RCC 7860 (cell line): ENCODE data around the gene ARPC1A.
"Not testable (repeated sequence)": the region's sequence is repeated elsewhere in the genome, so short reads cannot be mapped to it uniquely, and the experiment has no call there.

Experiments
- DNase-seq: peaks from one replicate; pipeline ENCODE4 v3.0.0-alpha.2; 2015; ENCODE audit warnings: low spot score
- FAIRE-seq: peaks from 2 replicates; lab custom pipeline; 2012; peaks lifted over from hg19 to GRCh38; lab: Jason Lieb, UNC

Gene ARPC1A

DNA sequence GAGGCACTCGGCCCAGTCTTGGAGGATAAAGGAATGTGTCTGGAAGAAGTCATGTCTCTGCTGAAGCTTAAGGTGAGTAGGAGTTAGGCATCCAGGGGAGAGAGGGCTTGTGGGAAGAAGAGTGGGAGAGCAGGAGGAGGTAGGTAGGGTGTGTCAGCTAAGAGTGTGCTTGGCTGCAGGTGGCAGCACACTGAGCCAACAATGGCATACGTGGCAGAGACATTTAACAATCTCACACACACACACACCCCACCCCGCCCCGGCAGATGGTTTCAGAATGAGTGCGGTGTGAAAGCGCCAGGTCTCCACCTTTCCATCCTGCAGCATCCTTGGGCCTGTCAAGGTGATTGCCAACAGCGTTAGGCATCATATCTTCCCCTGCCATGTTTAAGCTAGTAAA lies 11.2 kb upstream of the ARPC1A start:
- DNase-seq (no peak), FAIRE-seq (no peak)

DNA sequence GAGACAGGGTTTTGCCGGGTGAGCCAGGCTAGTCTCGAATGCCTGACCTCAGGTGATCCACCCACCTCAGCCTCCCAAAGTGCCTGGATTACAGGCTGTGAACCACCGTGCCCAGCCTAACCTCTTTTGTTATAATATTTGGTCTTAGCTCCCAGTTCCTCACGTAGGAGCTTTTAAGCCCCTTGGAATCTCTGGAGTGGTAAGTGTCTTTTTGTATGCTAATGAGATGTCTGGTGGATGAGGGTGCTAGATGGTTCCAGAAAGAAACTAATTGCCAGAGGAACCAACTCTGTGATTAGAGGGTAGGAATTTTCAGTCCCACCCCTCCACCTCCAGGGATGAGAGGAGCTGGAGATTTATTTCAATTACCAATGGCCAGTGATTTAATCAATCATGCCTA lies 5.3 kb upstream of the ARPC1A start:
- DNase-seq = no peak
- no peak for FAIRE-seq

GRCh38 chr7:99322659-99323058 lies 3.0 kb upstream of the ARPC1A start:
- not testable (repeated sequence) for FAIRE-seq, DNase-seq

DNA sequence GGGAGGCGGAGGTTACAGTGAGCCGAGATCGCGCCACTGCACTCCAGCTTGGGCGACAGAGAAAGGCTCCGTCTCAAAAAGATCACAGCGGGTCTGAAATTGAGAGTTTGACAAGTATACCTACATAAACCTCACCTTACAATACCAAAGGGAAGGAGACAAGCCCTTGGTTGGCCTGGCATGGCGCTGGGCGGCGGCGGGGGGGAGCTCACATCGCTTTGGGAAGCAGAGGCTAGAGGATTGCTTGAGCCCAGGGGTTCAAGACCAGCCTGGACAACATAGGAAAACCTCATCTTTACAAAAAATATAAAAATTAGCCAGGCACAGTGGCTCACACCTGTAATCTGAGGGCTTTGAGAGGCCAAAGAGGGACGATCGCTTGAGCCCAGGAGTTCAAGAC lies 1.1 kb upstream of the ARPC1A start:
- FAIRE-seq (no peak), DNase-seq (no peak)

GRCh38 chr7:99325001-99325493 lies 651 bp upstream of the ARPC1A start:
- FAIRE-seq (no peak), DNase-seq (no peak)

DNA sequence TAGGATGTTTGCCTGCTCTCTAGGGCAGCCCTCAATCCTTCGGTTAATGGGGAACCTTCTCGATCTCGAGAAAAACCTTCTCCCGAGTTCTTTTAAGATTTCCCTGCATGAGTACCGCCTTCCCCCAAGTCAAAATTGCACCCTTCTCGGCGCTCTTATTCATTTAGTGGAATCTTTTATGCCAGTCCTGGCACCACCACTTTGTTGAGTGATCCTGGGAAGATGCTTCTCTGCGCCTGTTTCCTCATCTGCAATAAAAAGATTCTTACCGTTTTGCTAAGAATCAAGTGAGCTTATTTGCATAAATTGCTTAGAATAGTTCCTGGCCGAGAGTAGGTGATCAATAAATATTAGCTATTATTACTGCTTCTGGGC lies 697 bp downstream of the ARPC1A start:
- DNase-seq = no peak
- FAIRE-seq = no peak

- DNase-seq = peak; percentile 74
- peak; percentile 79 for FAIRE-seq
Measured at GRCh38 chr7:99330314-99330961, 4.7 kb downstream of the ARPC1A start.

DNA sequence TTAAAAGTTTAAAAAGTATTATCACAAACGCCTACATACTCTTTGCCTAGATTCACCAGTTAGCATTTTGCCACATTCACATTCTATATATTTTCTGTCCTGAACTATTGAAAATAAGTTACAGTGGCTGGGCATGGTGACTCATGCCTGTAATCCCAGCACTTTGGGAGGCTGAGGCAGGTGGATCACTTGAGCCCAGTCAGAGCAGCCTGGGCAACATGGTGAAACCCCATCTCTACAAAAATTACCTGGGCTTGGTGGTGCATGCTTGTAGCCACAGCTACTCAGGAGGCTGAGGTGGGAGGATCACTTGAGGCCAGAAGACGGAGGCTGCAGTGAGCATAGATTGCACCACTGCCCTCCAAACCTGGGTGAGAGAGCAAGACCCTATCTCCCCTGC lies 5.3 kb downstream of the ARPC1A start:
- DNase-seq = no peak
- no peak for FAIRE-seq

DNA sequence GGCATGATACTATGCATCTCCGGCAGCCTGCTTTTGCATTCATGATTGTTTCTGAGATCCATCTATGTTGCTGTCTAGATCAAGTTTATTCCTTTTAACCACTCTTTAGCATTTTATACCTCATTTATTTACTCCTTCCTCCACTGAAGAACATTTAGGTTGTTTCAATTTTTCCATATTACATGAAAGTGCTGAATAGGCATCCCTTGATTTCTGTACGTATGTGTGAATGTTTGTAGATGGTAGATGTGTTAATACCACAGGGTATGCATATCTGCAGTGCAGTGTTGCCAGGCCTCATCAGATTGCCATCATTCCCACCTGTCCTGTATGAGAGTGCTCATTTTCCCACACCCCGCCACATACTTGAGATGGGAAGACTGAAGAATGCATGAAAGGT lies 13.9 kb downstream of the ARPC1A start:
- FAIRE-seq (no peak), DNase-seq (no peak)

GRCh38 chr7:99340659-99341058 lies 15.0 kb downstream of the ARPC1A start:
- DNase-seq (no peak), FAIRE-seq (no peak)

- no peak for DNase-seq
- FAIRE-seq = no peak
Measured at GRCh38 chr7:99344061-99344647, 18.5 kb downstream of the ARPC1A start.

GRCh38 chr7:99350641-99351040 lies 24.9 kb downstream of the ARPC1A start:
- FAIRE-seq, DNase-seq: not testable (repeated sequence)

DNA sequence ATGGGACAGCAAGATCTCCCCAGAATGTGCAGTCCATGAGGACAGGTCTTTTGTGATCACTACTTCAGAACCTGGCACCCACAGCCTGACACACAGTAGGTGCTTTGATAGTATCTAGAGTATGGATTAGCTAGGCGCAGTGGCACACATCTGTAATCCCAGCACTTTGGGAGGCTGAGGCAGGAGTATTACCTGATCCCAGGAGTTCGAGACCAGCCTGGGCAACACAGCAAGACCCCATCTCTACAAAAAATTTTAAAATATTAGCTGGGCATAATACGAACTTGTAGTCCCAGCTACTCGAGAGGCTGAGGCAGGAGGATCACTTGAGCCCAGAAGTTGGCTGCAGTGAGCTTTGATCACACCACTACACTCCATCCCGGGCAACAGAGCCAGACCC lies 26.5 kb downstream of the ARPC1A start:
- DNase-seq (no peak), FAIRE-seq (no peak)

- DNase-seq = no peak
- FAIRE-seq = no peak
Measured at GRCh38 chr7:99355098-99355497, 29.4 kb downstream of the ARPC1A start.

DNA sequence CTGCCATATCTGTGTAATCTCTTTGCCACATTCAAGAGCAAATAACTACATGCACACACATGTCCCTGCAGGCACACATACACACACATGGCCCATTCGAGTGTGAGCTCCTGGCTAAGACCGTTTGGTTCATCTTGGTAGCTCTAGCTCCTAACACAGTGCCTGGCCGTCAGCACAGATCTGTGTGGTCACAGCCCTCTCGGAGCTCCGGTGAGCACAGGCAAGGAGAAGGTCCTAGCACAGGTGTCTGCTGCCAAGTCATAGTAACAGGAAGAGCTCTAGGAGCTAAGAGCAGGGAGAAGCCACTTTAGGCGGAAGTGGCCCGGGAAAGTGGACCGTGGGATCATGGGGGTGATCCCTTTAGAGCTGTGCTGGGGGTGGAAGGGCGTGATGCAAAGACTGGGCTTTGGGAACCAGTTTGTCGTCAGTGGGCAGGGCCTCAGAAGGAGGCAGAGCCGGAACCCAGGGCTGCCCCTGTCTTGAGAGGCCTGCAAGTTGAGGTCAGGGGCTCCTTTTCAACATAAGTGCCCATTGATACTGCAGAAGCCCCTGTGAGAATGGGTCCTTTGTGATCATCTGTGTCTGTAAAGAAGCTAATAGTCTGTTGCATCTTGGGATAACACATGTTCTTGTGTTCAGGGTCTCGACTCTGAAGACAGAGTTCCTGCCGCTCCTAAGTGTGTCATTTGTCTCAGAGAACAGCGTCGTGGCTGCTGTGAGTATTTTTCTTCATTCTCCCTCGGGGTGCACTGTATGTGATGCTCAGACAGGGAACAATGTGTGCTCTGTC lies 32.2 kb downstream of the ARPC1A start:
- no peak for DNase-seq

DNA sequence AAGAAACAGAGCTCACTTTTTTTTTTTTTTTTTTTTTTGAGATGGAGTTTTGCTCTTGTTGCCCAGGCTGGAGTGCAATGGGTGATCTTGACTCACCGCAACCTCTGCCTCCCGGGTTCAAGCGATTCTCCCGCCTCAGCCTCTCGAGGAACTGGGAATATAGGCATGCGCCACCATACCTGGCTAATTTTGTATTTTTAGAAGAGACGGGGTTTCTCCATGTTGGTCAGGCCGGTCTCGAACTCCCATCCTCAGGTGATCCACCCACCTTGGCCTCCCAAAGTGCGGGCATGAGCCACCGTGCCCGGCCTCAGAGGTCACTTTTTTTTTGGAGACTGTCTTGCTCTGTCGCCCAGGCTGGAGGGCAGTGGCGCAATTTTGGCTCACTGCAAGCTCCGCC lies 32.8 kb downstream of the ARPC1A start:
- not testable (repeated sequence) for FAIRE-seq, DNase-seq

More for the DNA sequence above, 32.2 kb downstream of the ARPC1A start:
- no peak for FAIRE-seq

- DNase-seq (no peak), FAIRE-seq (no peak)
Measured at GRCh38 chr7:99359465-99360154, 33.9 kb downstream of the ARPC1A start.

GRCh38 chr7:99362801-99363200 lies 37.1 kb downstream of the ARPC1A start:
- DNase-seq = no peak
- FAIRE-seq = no peak

- FAIRE-seq = no peak
- no peak for DNase-seq
Measured at GRCh38 chr7:99363286-99363685, 37.6 kb downstream of the ARPC1A start.

DNA sequence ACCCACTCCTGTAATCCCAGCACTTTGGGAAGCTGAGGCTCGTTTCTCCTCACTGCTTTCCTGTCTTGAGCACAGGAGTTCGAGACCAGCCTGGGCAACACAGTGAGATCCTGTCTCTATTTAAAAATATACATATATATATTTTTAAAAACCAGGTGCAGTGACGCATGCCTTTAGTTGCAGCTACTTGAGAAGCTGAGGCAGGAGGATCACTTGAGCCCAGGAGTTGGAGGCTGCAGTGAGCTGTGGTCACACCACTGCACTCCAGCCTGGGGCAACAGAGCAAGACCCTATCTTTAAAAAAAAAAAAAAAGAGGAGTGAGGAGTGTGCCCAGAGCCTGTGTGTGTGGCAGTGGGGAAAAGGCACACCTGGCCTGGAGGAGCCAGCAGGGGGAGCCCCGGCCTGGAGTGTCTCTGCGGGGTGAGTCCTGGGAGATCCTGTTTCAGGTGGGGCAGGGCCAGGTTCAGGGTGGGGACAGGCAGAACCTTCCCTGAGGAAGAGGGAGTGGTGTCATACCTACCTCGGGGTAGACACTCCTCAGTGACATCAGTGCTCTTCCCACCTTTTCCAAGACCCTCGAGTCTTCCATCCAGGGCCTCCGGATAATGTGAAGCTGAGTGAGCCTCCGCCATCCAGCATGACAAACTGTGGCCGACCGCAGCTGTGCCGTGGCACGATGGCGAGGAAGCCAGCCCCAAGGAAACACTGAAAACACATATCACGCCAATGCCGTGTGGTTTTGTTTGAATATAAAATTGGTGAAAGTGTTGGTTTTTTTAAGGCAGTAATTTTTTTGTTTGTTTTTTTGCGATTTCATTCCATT lies 39.8 kb downstream of the ARPC1A start:
- FAIRE-seq = no peak
- no peak for DNase-seq
